B cell (primary cell): ENCODE results near the gene RGS1. TPM values are rescaled to one million over a fixed set of nuclear protein-coding genes. Genes with fewer than 3 reads are reported as not detected.

Experiments used
- ATAC-seq: fragments of 200-7000 bp; cut with Tn5 transposase; one replicate; pipeline ENCODE4 v1.10.0; 2021; ENCODE audit warnings: low read depth, mild to moderate bottlenecking, moderate number of reproducible peaks, moderate library complexity
- CTCF ChIA-PET: fragments of 350-600 bp; sonication (Branson Sonifier 250); formaldehyde crosslinking; loops from one replicate; lab custom pipeline; 2021; ENCODE audit warnings: antibody characterized with exemption, inconsistent platforms; lab: Charles Lee
- POLR2A ChIA-PET: fragments of 350-600 bp; sonication (Branson Sonifier 250); formaldehyde crosslinking; loops from one replicate; lab custom pipeline; 2021; ENCODE audit warnings: antibody characterized with exemption; lab: Charles Lee
- DNase-seq: peaks from one replicate; pipeline ENCODE4 v3.0.0; 2013
- H2AFZ ChIP-seq: 2 replicates; pipeline ENCODE4 v1.6.1; 2012; ENCODE audit warnings: mild to moderate bottlenecking, low read depth, low read length; ENCODE audit not compliant: insufficient read depth, poor library complexity, severe bottlenecking
- H3K27ac ChIP-seq, 2 donors: 1 replicate in 1 of 2; 2 replicates in 1 of 2; pipeline ENCODE4 v1.5.1; 2012 to 2013; ENCODE audit warnings: low read length in 2 of 2, mild to moderate bottlenecking in 2 of 2, moderate library complexity in 1 of 2
- H3K27me3 ChIP-seq, 4 experiments: fragments of 200-600 bp in 1 of 4; sonication (generic) in 1 of 4; replicated peaks in 1 of 4; 1 replicate in 2 of 4; 2 replicates in 2 of 4; pipeline versions ENCODE4 v1.6.1 to v1.7.0; 2013 to 2016; ENCODE audit warnings: low read length in 3 of 4, mild to moderate bottlenecking in 2 of 4, mixed read lengths in 1 of 4, moderate library complexity in 1 of 4; ENCODE audit not compliant: insufficient read depth in 4 of 4, control insufficient read depth in 3 of 4; ENCODE audit errors: control extremely low read depth in 1 of 4
- H3K36me3 ChIP-seq, 2 experiments: replicated peaks in 1 of 2; 1 replicate in 1 of 2; 2 replicates in 1 of 2; pipeline versions ENCODE4 v1.6.1 to v1.7.1; 2013; ENCODE audit warnings: low read length in 1 of 2; ENCODE audit not compliant: insufficient read depth in 2 of 2, control insufficient read depth in 1 of 2; ENCODE audit errors: control extremely low read depth in 1 of 2, extremely low read depth in 1 of 2
- H3K4me1 ChIP-seq, 2 donors: fragments of 200-600 bp in 1 of 2; sonication (generic) in 1 of 2; 1 replicate in 1 of 2; 2 replicates in 1 of 2; pipeline versions ENCODE4 v1.5.1 to v1.6.1; 2013 to 2017; ENCODE audit warnings: low read length in 2 of 2; ENCODE audit not compliant: control insufficient read depth in 2 of 2, insufficient read depth in 2 of 2
- H3K4me2 ChIP-seq: replicated peaks from 2 replicates; pipeline ENCODE3; 2012; ENCODE audit warnings: mild to moderate bottlenecking, low read depth, low read length; ENCODE audit not compliant: poor library complexity, severe bottlenecking
- H3K4me3 ChIP-seq, 5 experiments: fragments of 200-600 bp in 1 of 5; sonication (generic) in 1 of 5; 1 replicate in 3 of 5; 2 replicates in 2 of 5; pipeline versions ENCODE4 v1.5.1 to v1.7.0; 2011 to 2016; ENCODE audit warnings: low read length in 4 of 5, mild to moderate bottlenecking in 4 of 5, low read depth in 2 of 5, control low read depth in 1 of 5, moderate library complexity in 1 of 5; ENCODE audit not compliant: insufficient read depth in 1 of 5; ENCODE audit errors: control extremely low read depth in 1 of 5, extremely low read depth in 1 of 5
- H3K79me2 ChIP-seq: fragments of 200-600 bp; sonication (generic); one replicate; pipeline ENCODE4 v1.6.0; 2016; ENCODE audit warnings: low read length; ENCODE audit not compliant: control insufficient read depth, insufficient read depth
- H3K9ac ChIP-seq: fragments of 200-600 bp; sonication (generic); 2 replicates; pipeline ENCODE4 v1.6.1; 2017; ENCODE audit warnings: mild to moderate bottlenecking, low read length, moderate library complexity
- H3K9me3 ChIP-seq, 3 donors: one replicate each; pipeline versions ENCODE4 v1.6.1 to v1.7.1; 2013; ENCODE audit warnings: low read length in 2 of 3; ENCODE audit not compliant: control insufficient read depth in 2 of 3, insufficient read depth in 1 of 3; ENCODE audit errors: control extremely low read depth in 1 of 3
- H4K20me1 ChIP-seq: 2 replicates; pipeline ENCODE4 v1.6.0; 2012; ENCODE audit warnings: mild to moderate bottlenecking, low read length; ENCODE audit not compliant: insufficient read depth, control insufficient read depth, poor library complexity, severe bottlenecking
- H3K27ac Mint-ChIP-seq: one replicate; pipeline ENCODE4 v1.8.0; 2021; ENCODE audit warnings: mixed read lengths
- H3K27me3 Mint-ChIP-seq: one replicate; pipeline ENCODE4 v1.8.0; 2021; ENCODE audit warnings: mixed read lengths
- H3K4me1 Mint-ChIP-seq: one replicate; pipeline ENCODE4 v1.8.0; 2021; ENCODE audit warnings: mixed read lengths
- H3K4me3 Mint-ChIP-seq: one replicate; pipeline ENCODE4 v1.8.0; 2021; ENCODE audit warnings: mixed read lengths
- H3K9me3 Mint-ChIP-seq: one replicate; pipeline ENCODE4 v1.8.0; 2022; ENCODE audit warnings: mixed read lengths; ENCODE audit not compliant: insufficient read depth
- EZH2 ChIP-seq: IDR thresholded peaks from 2 replicates; pipeline ENCODE4 v1.6.1; 2012; ENCODE audit warnings: borderline replicate concordance, low read depth, mild to moderate bottlenecking, moderate library complexity, low read length; ENCODE audit not compliant: insufficient read depth, poor library complexity, severe bottlenecking
- WGBS: methylation state at CpG from one replicate; pipeline ENCODE4 v1.1.5; 2013; ENCODE audit warnings: missing lambda C conversion rate; ENCODE audit not compliant: insufficient coverage; 5-methylcytosine and 5-hydroxymethylcytosine counted together
- intact Hi-C: fragments of 100-400 bp; cut with micrococcal nuclease; formaldehyde crosslinking; loops from one replicate; pipeline ENCODE4 v1.10.0; 2022
- polyA plus RNA-seq: library from polyadenylated mRNA; depleted of rRNA; stranded (reverse); fragments of >200 nt; gene quantifications from 2 replicates; pipeline ENCODE4 v1.2.3, GENCODE V29; 2012
- total RNA-seq, 2 donors: library from RNA; stranded (reverse); fragments of 120-200 nt in 1 of 2; gene quantifications; 1 replicate in 1 of 2; 2 replicates in 1 of 2; pipeline versions ENCODE4 v1.2.3 to v1.2.4, GENCODE V29; 2013 to 2022
- TF ChIP-seq, protein P1 (sequence below): fragments of 200-600 bp; IDR thresholded peaks from one replicate; pipeline ENCODE4 v1.8.0; 2022; ENCODE audit warnings: antibody characterized with exemption, mild to moderate bottlenecking

Gene RGS1
- total and polyA plus RNA-seq, 2 donors (not counting 1 experiment from before 2014, with no cell fraction given): 154 to 180 TPM

DNA sequence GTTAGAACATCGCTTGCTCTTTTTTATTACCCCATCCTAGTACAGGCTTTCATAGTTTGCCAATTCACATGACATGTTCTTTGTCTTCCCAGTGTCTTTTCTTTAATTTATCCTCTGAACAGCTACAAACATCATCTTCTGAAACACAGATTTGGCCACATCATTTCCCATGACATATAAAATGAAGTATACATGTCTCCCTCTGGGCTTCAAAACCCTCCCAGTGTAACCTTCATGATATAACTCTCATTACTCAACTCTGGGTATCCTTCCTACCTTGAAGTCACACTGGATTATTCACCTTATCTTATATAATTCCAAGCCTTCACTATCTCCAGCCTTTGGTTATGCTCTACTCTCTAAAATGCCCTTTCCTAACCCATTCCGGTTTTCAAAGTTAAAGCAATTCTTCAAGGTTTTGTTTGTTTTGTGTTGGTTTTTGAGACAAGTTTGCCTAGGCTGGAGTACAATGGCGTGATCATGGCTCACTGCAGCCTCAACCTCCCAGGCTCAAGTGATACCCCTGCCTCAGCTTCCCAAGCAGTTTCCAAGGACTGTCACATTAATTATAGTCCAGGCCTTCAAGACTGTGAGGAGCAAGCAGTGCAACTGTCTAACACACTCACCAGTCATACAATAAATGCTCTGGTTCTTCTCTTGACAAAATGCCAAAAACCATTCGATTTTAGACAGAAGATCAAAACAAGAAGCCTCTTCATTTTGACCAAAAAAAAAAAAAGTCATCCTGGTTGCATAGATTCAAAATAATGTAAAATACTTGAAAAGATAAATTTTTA lies 5.8 kb downstream of the RGS1 start:
- Histone ChIP-seq H3K4me1 (peaks cover 5% of the 10 kb centered on the region in 2 donors), H4K20me1 (no peaks in the 10 kb centered on the region), H3K36me3 (no peaks in the 10 kb centered on the region), H3K27me3 (peaks cover 0 to 5% (median 0%) of the 10 kb centered on the region in 4 experiments), H2AFZ (no peak overlapping the region), H3K4me3 (no peak overlapping the region), H3K4me2 (no peak overlapping the region), H3K9me3 (no peaks in the 10 kb centered on the region), H3K79me2 (no peaks in the 10 kb centered on the region), H3K9ac (no peak overlapping the region), H3K27ac (no peak overlapping the region)
- POLR2A ChIA-PET: interaction anchor here (0.6 kb wide), 1 partner anchor 68 kb away, joined by 14 read pairs; no protein-coding TSS in a partner anchor
- H3K4me1 Mint-ChIP-seq: peaks cover 34% of the 10 kb centered on the region
- TF ChIP-seq, protein P1, sequence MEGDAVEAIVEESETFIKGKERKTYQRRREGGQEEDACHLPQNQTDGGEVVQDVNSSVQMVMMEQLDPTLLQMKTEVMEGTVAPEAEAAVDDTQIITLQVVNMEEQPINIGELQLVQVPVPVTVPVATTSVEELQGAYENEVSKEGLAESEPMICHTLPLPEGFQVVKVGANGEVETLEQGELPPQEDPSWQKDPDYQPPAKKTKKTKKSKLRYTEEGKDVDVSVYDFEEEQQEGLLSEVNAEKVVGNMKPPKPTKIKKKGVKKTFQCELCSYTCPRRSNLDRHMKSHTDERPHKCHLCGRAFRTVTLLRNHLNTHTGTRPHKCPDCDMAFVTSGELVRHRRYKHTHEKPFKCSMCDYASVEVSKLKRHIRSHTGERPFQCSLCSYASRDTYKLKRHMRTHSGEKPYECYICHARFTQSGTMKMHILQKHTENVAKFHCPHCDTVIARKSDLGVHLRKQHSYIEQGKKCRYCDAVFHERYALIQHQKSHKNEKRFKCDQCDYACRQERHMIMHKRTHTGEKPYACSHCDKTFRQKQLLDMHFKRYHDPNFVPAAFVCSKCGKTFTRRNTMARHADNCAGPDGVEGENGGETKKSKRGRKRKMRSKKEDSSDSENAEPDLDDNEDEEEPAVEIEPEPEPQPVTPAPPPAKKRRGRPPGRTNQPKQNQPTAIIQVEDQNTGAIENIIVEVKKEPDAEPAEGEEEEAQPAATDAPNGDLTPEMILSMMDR: no peak
- no peak for TF ChIP-seq EZH2
- CTCF ChIA-PET: interaction anchor here (0.6 to 12.5 kb wide), 8 partner anchors 28 to 220 kb away, joined by 3 to 188 read pairs (median 4); no protein-coding TSS in a partner anchor
- ATAC-seq (no peak), DNase-seq (no peak)
- intact Hi-C loops: loop anchor here (2.0 to 5.0 kb wide), 2 partner anchors 75 to 89 kb away; no protein-coding TSS in a partner anchor
- H3K27ac Mint-ChIP-seq: no peak overlapping the region
- peak overlapping the region; percentile 20 for H3K4me3 Mint-ChIP-seq
- peaks cover 6% of the 10 kb centered on the region for H3K27me3 Mint-ChIP-seq
- WGBS: 91% methylated on average over 1 of the region's 4 CpGs
- no peaks in the 10 kb centered on the region for H3K9me3 Mint-ChIP-seq

DNA sequence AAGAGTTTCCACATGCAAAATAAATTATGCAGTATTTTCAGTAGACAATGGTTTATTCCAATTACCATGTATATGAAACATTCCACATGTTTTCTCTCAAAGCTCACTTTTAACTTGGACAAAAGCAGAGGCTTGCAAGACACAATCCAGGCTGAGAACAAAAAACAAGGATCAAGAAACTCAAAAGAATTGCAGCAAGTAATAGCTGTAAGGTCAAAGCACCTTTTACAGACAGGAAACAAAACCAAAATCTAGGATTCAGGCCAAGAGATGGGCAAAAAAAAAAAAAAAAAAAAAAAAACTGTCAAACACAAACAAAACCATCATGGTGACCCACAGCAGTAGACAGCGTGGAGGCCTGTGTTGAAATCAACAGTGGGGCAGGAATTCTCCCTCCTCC lies 9.3 kb downstream of the RGS1 start:
- DNase-seq: no peak
- no peaks in the 10 kb centered on the region for H3K9me3 Mint-ChIP-seq
- CTCF ChIA-PET: interaction anchor here (0.6 to 12.5 kb wide), 3 partner anchors 105 to 423 kb away, joined by 3 to 188 read pairs (median 5); no protein-coding TSS in a partner anchor

More for the DNA sequence above, 9.3 kb downstream of the RGS1 start:
- Histone ChIP-seq H3K9me3 (no peaks in the 10 kb centered on the region), H3K27ac (no peak overlapping the region), H3K4me2 (no peak overlapping the region), H4K20me1 (no peaks in the 10 kb centered on the region), H3K4me3 (no peak overlapping the region), H3K4me1 (no peaks in the 10 kb centered on the region), H3K36me3 (no peaks in the 10 kb centered on the region), H2AFZ (no peak overlapping the region), H3K27me3 (peaks cover 0 to 8% (median 0%) of the 10 kb centered on the region in 4 experiments), H3K79me2 (no peaks in the 10 kb centered on the region), H3K9ac (no peak overlapping the region)
- TF ChIP-seq, protein P1: no peak
- no peak for TF ChIP-seq EZH2
- ATAC-seq: no peak
- peaks cover 10% of the 10 kb centered on the region for H3K27me3 Mint-ChIP-seq
- intact Hi-C loops: loop anchor here (5.0 kb wide), 1 partner anchor 93 kb away; no protein-coding TSS in a partner anchor
- POLR2A ChIA-PET: no interaction called here
- H3K4me3 Mint-ChIP-seq: no peak overlapping the region
- peaks cover 10% of the 10 kb centered on the region for H3K4me1 Mint-ChIP-seq
- H3K27ac Mint-ChIP-seq: no peak overlapping the region
- no CpG with 5 or more reads among the region's 1 CpG for WGBS
